MCF 10A (cell line): ENCODE measurements around the gene KCNG2. TPM values are rescaled to one million over a fixed set of nuclear protein-coding genes. Genes with fewer than 3 reads are reported as not detected.

Experiments
- BruUV-seq: library from RNA; stranded (reverse); fragments of 400-500 nt; replicated peaks from 2 replicates; lab custom pipeline; 2021; lab: Mats Ljungman, UMichigan
- CTCF ChIA-PET: fragments of 300-600 bp; sonication (Branson Sonifier 250); formaldehyde crosslinking; extraction: SDS; loops from one replicate; lab custom pipeline; 2021; ENCODE audit warnings: antibody characterized with exemption, inconsistent platforms; lab: Yijun Ruan, JAX
- POLR2A ChIA-PET: fragments of 300-600, 350-650 bp; sonication (Branson Sonifier 250); formaldehyde crosslinking; extraction: SDS; loops from one replicate; lab custom pipeline; 2020; ENCODE audit warnings: antibody characterized with exemption, inconsistent platforms; lab: Yijun Ruan, JAX
- DNase-seq: peaks from one replicate; pipeline ENCODE4 v3.0.0-alpha.2; 2018; ENCODE audit not compliant: unreplicated experiment
- H3K27ac Mint-ChIP-seq: one replicate; pipeline ENCODE4 v1.8.0; 2022; ENCODE audit warnings: mild to moderate bottlenecking, low read depth, mixed read lengths; ENCODE audit not compliant: unreplicated experiment
- H3K27me3 Mint-ChIP-seq: one replicate; pipeline ENCODE4 v1.8.0; 2022; ENCODE audit warnings: mixed read lengths; ENCODE audit not compliant: insufficient read depth, unreplicated experiment
- H3K36me3 Mint-ChIP-seq: one replicate; pipeline ENCODE4 v1.8.0; 2022; ENCODE audit warnings: mild to moderate bottlenecking, moderate library complexity, mixed read lengths; ENCODE audit not compliant: insufficient read depth, unreplicated experiment
- H3K4me1 Mint-ChIP-seq: one replicate; pipeline ENCODE4 v1.8.0; 2022; ENCODE audit warnings: mixed read lengths; ENCODE audit not compliant: insufficient read depth, unreplicated experiment
- H3K4me3 Mint-ChIP-seq: one replicate; pipeline ENCODE4 v1.8.0; 2022; ENCODE audit warnings: mild to moderate bottlenecking, moderate library complexity, mixed read lengths; ENCODE audit not compliant: unreplicated experiment
- H3K9me3 Mint-ChIP-seq: one replicate; pipeline ENCODE4 v1.8.0; 2022; ENCODE audit warnings: mixed read lengths; ENCODE audit not compliant: unreplicated experiment
- CTCF ChIP-seq: fragments of 200-600 bp; IDR thresholded peaks from one replicate; pipeline ENCODE4 v1.8.0; 2022; ENCODE audit warnings: antibody characterized with exemption, mild to moderate bottlenecking; ENCODE audit not compliant: unreplicated experiment
- intact Hi-C: fragments of 100-400 bp; cut with micrococcal nuclease; formaldehyde crosslinking; loops from 2 replicates; pipeline ENCODE4 v1.14.1; 2022
- total RNA-seq: library from RNA; stranded (reverse); gene quantifications from 2 replicates; pipeline ENCODE4 v1.2.3, GENCODE V29; 2022

Gene KCNG2
- total RNA-seq, 1 experiment from 2014 or later: not detected

DNA sequence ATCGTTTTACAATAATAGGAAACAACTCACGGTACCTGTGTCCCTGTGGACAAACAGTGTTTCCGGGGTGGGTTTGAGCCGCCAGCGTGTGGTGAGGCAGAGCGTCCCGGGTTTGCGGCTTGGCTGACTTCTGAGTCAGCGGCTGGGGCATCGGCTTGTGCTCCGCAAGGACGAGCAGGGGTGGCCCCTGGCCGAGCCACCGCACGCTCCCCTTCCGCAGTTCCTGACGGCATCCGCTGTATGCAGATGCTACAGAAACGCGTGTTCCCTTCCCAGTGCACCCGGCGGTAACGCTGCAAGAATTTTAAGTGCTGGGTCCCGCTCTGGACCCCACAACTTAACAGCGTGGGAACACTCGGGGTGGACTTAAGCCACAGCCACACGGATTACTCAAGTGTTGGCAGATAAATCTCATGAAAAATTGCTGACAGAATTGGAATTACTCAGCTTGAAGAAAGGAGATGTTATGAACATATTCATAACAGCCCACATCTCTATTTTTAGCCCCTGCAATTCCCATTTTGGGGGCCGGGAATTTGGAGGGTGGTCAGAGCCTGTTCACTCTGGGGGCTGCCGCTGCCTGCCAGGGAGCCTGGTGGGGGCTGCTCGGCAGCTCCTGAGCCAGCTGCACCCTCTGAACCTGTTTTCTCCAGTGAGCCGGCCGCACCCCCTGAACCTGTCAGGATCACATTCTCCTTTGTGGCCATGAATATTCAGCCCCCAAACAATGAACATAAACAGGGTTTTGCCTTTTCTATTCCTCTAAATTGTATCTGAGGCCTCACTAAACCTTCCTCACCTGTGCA is 12.6 kb upstream of the KCNG2 start:
- Mint-ChIP-seq H3K36me3 (no peaks in the 10 kb centered on the region), H3K27me3 (no peaks in the 10 kb centered on the region), H3K4me1 (peaks cover 1% of the 10 kb centered on the region), H3K27ac (no peak overlapping the region), H3K9me3 (no peaks in the 10 kb centered on the region), H3K4me3 (no peak overlapping the region)
- no TSS peak for BruUV-seq
- no peak for TF ChIP-seq CTCF
- CTCF ChIA-PET: no interaction called here
- intact Hi-C loops: no loop called here
- no peak for DNase-seq
- POLR2A ChIA-PET: no interaction called here

- no peaks in the 10 kb centered on the region for H3K9me3 Mint-ChIP-seq
- no peaks in the 10 kb centered on the region for H3K36me3 Mint-ChIP-seq
These were observed 11.9 kb upstream of the KCNG2 start for GRCh38 chr18:79785831-79786230.

DNA sequence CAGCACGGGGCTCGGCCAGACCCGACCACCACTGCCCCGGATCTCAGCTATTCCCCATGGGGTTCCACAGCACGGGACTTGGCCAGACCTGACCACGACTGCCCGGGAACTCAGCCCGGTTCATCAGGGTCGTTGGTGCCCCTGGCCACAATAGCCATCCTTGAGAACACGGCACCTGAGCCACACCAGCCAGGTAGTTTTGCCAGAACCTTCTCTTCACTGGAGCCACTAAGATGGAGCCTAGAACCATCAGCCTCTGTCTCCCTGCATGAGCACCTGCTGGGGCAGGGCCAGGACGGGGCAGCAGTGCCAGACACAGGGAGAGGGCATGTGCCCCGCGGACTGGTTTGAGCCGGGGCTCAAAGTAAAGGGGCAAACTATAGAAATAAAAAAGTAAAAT is 11.4 kb upstream of the KCNG2 start:
- no peak overlapping the region for H3K27ac Mint-ChIP-seq
- ChIA-PET CTCF (no interaction called here), POLR2A (no interaction called here)
- no TSS peak for BruUV-seq
- H3K9me3 Mint-ChIP-seq: no peaks in the 10 kb centered on the region
- no peaks in the 10 kb centered on the region for H3K27me3 Mint-ChIP-seq
- no peak for DNase-seq
- no peak overlapping the region for H3K4me3 Mint-ChIP-seq
- H3K4me1 Mint-ChIP-seq: peaks cover 13% of the 10 kb centered on the region
- TF ChIP-seq CTCF: no peak
- no peaks in the 10 kb centered on the region for H3K36me3 Mint-ChIP-seq
- intact Hi-C loops: no loop called here

More at GRCh38 chr18:79785831-79786230, 11.9 kb upstream of the KCNG2 start:
- intact Hi-C loops: no loop called here
- peaks cover 8% of the 10 kb centered on the region for H3K4me1 Mint-ChIP-seq
- CTCF ChIA-PET: no interaction called here
- no TSS peak for BruUV-seq
- H3K27ac Mint-ChIP-seq: no peak overlapping the region
- H3K27me3 Mint-ChIP-seq: no peaks in the 10 kb centered on the region
- TF ChIP-seq CTCF: no peak
- POLR2A ChIA-PET: no interaction called here
- H3K4me3 Mint-ChIP-seq: no peak overlapping the region
- no peak for DNase-seq

- Mint-ChIP-seq H3K4me3 (no peak overlapping the region), H3K27ac (no peak overlapping the region), H3K9me3 (no peaks in the 10 kb centered on the region), H3K4me1 (peaks cover 19% of the 10 kb centered on the region), H3K36me3 (no peaks in the 10 kb centered on the region), H3K27me3 (no peaks in the 10 kb centered on the region)
- TF ChIP-seq CTCF: no peak
- peak; percentile 83 for DNase-seq
- no TSS peak for BruUV-seq
- CTCF ChIA-PET: no interaction called here
- intact Hi-C loops: no loop called here
- POLR2A ChIA-PET: no interaction called here
These were observed 10.8 kb upstream of the KCNG2 start for GRCh38 chr18:79786786-79787526.
